Astrocyte of the spinal cord (primary cell): ENCODE results near the gene MMP20.
"Not testable (repeated sequence)": the region's sequence is repeated elsewhere in the genome, so short reads cannot be mapped to it uniquely, and the experiment has no call there.

Source experiments
- DNase-seq: peaks from one replicate; pipeline ENCODE4 v3.0.0; 2011; ENCODE audit warnings: low read depth, low spot score
- H3K4me3 ChIP-seq: 2 replicates; pipeline ENCODE4 v1.5.1; 2011; ENCODE audit warnings: low read depth, mild to moderate bottlenecking, low read length, moderate library complexity
- in situ Hi-C: cut with HindIII; loops from 2 replicates; pipeline ENCODE4 v1.10.0; 2017; ENCODE audit warnings: low sequenced_read_pairs
- TF ChIP-seq, protein P1 (sequence below): IDR thresholded peaks from 2 replicates; pipeline ENCODE4 v1.5.1; 2012; ENCODE audit warnings: low read depth, mild to moderate bottlenecking, low read length, inconsistent platforms

MMP20 gene

DNA sequence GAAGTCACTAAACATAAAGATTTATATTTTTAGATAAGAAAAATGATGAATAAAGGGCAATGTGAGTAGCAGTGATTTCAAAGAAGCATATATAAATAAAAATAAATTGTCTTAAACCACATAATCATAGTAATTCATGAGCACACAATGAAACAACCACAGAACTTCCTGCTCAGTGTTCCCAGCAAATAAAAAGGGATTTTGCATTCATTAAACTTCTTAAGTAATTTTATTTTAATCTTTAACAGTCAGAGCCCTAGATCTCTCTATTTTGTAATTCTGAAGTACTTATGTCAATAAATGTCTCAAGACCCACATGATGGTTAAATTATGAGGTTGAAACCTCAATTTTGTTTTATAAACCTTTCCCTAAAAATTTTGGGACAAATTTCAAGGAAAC is 14.5 kb upstream of the MMP20 start:
- TF ChIP-seq, protein P1, sequence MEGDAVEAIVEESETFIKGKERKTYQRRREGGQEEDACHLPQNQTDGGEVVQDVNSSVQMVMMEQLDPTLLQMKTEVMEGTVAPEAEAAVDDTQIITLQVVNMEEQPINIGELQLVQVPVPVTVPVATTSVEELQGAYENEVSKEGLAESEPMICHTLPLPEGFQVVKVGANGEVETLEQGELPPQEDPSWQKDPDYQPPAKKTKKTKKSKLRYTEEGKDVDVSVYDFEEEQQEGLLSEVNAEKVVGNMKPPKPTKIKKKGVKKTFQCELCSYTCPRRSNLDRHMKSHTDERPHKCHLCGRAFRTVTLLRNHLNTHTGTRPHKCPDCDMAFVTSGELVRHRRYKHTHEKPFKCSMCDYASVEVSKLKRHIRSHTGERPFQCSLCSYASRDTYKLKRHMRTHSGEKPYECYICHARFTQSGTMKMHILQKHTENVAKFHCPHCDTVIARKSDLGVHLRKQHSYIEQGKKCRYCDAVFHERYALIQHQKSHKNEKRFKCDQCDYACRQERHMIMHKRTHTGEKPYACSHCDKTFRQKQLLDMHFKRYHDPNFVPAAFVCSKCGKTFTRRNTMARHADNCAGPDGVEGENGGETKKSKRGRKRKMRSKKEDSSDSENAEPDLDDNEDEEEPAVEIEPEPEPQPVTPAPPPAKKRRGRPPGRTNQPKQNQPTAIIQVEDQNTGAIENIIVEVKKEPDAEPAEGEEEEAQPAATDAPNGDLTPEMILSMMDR, result no peak
- no peak for DNase-seq
- in situ Hi-C loops, result no loop called here
- H3K4me3 ChIP-seq, result no peak overlapping the region

DNA sequence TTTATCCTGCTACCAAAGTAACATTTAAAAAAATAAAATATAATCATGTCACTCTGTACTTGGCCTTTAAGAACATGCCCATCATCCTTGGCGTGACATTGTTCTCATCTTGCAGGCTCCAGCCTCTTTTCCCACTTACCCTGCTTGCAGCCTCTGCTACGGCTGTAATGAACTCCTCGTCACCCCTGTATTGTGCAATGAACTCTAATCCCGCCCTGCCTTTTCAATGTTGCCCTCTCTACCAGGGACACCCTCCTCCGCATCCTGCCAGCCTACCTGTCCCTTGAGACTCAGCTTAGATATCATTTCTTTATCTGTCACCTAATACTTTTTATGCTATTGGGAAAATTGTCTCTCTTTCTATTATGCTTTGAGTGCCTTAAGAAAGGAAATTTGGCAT is 12.6 kb upstream of the MMP20 start:
- H3K4me3 ChIP-seq, result no peak overlapping the region
- in situ Hi-C loops, result no loop called here
- TF ChIP-seq, protein P1, result no peak
- no peak for DNase-seq

- TF ChIP-seq, protein P1, result no peak
- DNase-seq, result no peak
- no peak overlapping the region for H3K4me3 ChIP-seq
- in situ Hi-C loops, result no loop called here
Measured at GRCh38 chr11:102633385-102634026, 8.4 kb upstream of the MMP20 start.

- in situ Hi-C loops, result no loop called here
- H3K4me3 ChIP-seq, result no peak overlapping the region
- DNase-seq, result no peak
- TF ChIP-seq, protein P1, result no peak
Measured at GRCh38 chr11:102632026-102632425, 6.9 kb upstream of the MMP20 start.

DNA sequence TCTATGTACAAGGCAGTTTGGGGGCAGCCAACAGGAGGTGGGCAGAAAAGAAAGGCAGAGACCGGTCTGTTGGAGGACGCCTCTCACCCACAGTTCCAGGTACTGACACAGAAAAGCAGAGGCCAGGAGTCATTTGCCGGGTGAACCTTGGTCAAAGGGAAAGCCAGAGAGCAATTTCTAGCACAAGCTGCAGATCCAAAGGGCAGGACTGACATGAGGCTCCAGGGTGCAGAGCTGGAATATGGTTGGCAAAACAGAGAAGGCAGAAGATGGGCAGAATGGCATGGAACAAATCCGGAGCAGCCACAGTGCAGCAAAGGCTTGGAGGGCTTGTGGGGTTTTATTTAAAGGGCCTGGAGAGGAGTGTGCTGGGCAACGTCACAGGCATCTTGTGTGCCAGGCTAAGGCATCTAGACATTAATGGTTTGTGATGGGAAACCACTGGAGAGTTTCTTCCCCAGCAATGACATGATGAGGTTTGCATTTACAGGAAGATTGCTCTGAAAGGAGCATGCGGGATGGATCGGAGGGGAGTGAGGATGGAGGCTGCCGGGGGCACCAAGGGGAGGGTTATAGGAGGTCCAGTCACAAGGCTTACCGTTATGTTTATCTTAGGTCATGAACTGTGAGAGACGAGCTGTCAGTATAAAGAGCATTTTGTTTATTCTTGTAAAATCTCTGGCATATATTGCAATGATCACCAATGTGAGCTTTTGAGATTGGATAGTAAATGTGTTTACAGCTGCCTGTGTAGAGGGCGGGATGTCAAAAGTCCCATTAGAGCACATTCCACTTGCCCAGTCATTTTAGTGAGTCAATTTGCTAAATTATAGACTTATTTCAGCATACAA is 5.7 kb upstream of the MMP20 start:
- DNase-seq, result no peak
- TF ChIP-seq, protein P1, result no peak
- H3K4me3 ChIP-seq, result no peak overlapping the region
- in situ Hi-C loops, result no loop called here

DNA sequence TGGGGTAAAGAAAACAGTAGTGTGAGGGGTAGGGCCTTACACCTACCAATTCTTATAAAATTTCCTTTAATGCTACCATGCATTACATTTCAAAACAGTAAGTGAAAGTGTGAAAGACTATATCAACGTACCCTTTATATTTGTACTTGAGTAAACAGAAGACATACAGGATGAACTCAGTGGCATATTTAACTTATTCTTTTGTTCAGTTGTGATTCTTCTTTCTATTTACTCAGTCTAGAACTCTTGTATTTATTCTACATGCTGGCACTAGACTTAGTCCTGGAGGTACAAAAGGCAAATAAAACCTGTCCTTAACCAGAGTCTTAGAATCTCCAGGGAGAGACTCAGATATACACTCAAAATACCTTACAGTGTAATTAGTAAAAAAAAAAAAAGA is 4.8 kb upstream of the MMP20 start:
- H3K4me3 ChIP-seq, DNase-seq, in situ Hi-C loops: not testable (repeated sequence)

DNA sequence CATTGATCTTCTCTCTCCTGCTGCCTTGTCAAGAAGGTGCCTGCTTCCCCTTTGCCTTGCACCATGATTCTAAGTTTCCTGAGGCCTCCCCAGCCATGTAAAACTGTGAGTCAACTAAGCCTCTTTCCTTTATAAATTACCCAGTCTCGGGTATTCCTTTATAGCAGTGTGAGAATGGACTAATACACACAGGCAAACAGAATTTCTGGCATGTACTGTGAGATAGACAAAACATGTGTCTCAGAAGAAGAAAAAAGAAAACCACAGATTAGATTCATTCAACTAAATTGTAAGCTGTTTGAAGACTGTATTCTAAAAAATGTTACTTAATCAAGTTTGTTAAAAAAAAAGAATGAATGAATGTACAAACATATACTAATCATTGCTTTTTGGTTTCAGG is 1.5 kb upstream of the MMP20 start:
- in situ Hi-C loops, result no loop called here
- TF ChIP-seq, protein P1, result no peak
- H3K4me3 ChIP-seq, result no peak overlapping the region
- DNase-seq, result no peak
